HG02970 (cell line): Measurements from ENCODE around the gene DIP2A.
"Not testable (repeated sequence)": the region's sequence is repeated elsewhere in the genome, so short reads cannot be mapped to it uniquely, and the experiment has no call there.

ENCODE experiments used
- ATAC-seq: cut with Tn5 transposase; IDR thresholded peaks from one replicate; pipeline ENCODE4 v1.9.1; 2021; ENCODE audit warnings: mild to moderate bottlenecking, moderate library complexity, moderate number of reproducible peaks; ENCODE audit not compliant: unreplicated experiment, low FRiP score

The DIP2A gene

GRCh38 chr21:46509741-46510502, 51.2 kb downstream of the DIP2A start:
- ATAC-seq, result no peak

DNA sequence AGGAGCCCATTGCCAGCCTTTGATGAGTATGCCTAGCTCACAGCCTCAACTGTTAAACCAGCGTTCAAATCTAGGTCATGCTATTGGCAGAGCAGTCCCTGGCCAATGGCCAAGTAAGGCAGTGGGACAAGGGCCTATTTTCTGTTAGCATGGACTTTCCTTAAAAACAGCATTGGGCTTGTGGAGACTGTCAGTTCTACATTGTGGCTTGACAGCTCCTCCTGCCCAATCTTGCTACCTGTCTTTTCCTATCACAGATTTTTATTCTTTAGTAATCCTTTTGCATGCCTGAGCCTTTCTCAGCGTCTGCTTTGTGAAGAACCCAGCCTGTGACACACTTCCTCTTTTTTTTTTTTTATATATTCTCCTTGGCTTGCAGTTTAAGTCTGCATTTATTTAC, 56.4 kb downstream of the DIP2A start:
- no peak for ATAC-seq

DNA sequence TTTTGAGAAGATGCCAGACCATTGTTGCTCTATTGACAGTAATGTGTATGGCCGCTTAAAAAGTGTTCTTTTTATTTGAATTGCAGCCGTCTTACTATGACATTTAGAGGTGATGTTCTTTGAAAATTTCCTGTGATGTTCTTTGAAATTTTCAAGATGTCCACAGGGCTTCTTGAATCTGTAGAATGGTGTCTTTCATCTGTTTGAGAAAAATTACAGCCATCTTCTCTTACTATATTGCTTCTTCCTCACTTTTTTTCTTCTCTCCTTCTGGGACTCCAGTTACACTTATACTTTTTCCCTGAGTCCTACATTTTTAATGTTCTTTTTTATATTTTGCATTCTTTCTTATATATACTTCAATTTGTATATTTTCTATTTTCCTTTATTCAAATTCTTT, 57.4 kb downstream of the DIP2A start:
- ATAC-seq, result no peak

DNA sequence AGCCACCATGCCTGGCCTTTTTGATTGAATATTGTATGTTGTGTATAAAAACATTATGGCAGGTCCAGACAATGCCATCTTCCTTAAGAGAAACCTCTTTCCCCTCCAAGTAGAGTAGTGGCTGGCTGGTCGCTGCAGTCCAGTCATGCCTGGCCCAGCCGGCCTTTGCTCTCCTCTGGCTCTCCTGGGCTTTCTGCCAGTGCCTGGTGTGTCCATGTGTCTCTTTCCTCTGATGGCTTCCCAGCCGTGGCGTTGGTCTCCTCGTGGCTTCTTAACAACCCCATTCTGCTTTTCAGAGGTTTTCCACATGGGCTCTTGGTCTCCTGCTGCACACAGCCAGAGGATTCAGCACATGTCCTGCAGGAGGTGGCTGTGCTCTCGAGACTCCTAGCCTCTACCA, 58.7 kb downstream of the DIP2A start:
- ATAC-seq, result no peak

GRCh38 chr21:46518983-46519583, 60.4 kb downstream of the DIP2A start:
- ATAC-seq, result no peak

- not testable (repeated sequence) for ATAC-seq
Observed at GRCh38 chr21:46527393-46527792, 68.7 kb downstream of the DIP2A start.

- no peak for ATAC-seq
Observed at GRCh38 chr21:46527801-46528200, 69.1 kb downstream of the DIP2A start.

DNA sequence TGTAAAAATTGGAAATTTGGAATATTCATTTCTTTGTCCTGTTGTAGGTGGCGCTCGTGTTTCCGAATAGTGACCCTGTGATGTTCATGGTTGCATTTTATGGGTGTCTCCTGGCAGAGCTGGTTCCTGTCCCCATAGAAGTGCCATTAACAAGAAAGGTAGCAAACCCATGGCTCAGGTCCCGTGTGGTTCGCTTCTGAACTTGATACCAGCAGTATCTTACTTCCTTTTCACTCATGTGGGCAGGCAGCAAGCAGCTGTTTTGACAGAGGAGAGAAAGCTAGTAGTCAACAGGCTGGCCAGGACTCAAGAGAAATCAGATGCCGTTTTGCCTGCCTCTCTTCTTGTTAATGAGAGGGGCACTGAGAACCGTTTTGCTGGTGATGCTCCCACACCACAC, 73.4 kb downstream of the DIP2A start:
- ATAC-seq, result no peak

DNA sequence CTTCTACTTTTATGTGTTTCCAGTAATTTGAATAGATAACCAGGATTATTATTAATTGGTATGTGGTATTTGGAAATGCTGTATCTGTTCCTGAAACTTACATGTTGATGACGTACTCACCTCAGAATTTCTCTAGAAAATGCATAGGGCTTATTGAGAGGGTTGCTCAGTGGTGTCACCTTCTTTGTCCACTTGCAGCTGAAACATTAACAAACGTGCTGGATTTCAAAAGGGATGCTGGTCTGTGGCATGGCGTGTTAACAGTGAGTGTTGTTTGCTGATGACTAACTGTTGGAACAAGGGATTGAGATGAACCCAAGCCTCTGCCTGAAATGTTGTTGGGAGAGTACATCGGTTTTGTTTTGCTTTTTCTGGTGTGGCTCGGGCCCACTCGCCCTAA, 78.3 kb downstream of the DIP2A start:
- no peak for ATAC-seq

DNA sequence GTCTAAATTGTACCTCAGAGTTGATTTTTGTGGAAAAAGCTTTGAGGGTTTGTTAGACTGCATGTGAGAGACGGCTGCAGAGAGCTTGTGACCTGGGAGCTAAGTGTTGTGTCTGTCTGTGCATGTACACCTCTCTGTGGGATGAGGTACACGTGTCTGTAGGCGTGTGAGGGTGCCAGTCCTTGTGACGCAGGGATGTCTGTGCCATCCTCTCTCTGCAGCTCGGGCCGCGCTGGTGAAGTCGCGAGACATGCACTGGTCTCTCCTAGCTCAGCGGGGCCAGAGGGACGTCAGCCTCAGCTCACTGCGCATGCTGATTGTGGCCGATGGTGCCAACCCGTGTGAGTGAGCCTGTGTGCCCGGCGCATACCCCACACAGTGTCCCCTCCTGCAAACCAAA, 79.6 kb downstream of the DIP2A start:
- ATAC-seq, result no peak

DNA sequence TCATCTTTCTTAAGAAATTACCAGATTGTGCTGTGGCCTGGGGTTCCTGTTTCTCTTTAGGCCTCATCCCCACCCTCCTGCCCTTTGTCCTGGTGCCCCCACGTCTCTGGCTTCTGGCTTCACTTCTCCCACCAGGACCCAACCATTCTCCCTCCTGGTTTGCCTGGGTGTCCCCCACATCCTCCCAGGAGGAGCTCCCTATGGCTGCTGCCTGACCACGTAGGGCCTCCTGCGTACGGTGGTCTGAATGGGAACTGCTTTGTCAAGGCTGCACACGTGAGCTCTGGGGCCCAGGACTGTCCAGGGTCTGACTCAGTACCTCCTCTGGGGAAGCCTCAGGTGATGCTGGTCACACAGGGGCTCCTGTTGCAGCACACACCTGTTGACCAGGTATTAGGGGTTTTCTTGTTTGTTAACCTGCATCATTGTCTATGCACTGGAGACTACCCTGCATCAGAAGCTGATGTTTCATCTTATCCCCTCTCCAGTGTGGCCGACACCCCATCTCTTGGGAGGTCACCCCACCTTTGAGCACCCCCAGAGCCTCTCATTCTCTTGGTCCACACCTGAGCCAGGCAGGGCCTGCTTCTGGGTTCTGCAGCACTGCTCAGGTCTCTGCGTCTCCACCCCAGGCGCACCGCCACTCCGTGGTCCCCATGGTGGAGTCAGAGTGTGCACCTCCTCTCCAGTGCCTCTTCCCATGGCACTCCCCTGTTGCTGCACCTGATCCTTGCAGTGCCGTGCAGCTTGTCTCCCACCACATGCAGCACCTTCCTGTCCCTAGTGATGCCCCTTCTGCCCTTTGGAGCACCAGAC, 80.4 kb downstream of the DIP2A start:
- no peak for ATAC-seq

DNA sequence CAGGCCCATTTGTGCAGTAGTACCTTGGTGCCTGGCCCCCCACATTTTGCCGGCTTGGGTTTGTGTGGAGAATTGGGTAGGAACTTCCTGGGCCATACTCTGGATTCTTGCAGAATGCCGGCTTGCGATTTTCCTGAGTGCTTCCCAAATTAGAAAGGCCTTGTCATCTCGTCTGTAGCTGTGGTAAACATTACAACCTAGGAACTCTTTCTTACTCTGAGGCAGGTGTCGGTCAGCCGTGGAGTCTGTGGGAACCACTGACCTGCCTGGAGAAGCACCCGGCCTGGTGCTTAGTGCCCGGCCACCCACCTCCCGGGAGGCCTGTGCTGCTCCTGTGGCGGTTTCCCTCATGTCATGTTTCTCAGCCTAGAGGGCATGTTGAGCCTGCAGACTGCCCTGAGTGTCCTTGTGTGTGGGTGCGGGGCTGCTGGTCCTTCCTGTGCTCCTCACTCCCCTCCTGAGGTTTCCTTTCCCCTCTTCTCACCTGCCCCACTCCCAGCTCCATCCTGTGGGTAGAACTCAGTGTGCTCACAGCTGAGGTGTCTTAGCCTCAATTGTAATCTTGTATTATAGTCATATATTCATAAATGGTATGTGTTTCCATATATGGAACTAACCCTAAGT, 81.5 kb downstream of the DIP2A start:
- ATAC-seq, result no peak

GRCh38 chr21:46542588-46543124, 84.0 kb downstream of the DIP2A start:
- no peak for ATAC-seq

- no peak for ATAC-seq
Observed at GRCh38 chr21:46543306-46543705, 84.6 kb downstream of the DIP2A start.

DNA sequence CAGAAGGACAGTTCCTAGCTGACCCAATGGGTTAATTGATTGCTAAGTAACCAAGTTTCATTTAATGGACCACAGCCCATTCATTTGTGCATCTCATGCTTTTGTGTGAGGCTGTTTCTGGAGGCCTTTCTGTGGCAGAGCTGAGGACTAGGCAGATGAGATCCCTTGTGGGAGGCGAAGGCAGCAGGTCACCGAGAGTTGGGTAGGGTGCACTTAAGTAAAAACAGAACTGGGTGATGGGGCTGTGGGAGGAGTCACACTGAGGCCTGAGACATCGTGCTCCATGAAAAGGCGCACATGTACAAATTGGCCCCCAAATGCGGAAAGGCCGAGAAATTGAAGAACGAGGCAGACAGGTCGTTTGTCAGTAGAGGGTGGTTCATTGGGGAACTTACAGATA, 85.3 kb downstream of the DIP2A start:
- no peak for ATAC-seq

DNA sequence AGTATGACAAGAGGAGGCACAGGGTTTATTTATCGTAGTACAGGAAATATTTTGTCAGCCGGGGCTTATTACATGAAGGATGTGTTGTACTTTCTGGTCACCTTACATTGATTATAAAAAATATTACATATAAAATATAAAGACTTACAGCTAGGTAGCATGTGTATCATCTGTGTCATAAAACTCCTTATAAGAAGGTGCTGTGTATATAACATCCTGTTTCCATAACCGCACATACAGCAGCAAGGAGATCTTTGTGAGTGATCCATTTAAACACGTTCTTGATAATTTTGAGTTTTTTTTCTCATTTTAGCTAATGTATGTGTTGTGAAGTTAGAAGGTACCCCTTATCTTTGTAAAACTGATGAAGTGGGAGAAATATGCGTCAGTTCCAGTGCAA, 86.1 kb downstream of the DIP2A start:
- no peak for ATAC-seq

GRCh38 chr21:46545363-46545762, 86.7 kb downstream of the DIP2A start:
- ATAC-seq, result no peak

GRCh38 chr21:46545911-46546310, 87.2 kb downstream of the DIP2A start:
- ATAC-seq, result no peak

DNA sequence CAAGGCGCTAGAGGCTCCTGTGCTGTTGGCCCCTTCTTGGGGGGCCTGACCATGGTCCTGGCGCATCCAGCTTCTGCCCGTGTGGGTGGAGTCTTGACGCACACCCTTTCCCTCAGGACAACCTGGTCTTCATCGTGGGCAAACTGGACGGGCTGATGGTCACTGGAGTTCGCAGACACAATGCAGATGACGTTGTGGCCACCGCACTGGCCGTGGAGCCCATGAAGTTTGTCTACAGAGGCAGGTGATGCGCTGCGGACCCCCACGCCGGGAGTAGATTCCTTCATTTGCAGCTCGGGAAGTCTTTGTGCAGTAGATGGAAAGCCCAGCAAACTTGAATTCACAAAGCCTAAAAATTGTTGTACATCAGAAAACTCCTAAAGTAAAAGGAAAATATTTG, 88.1 kb downstream of the DIP2A start:
- no peak for ATAC-seq

GRCh38 chr21:46549650-46550049, 91.0 kb downstream of the DIP2A start:
- no peak for ATAC-seq
